ENCODE results near the gene TPT1.

TPT1 gene

DNA sequence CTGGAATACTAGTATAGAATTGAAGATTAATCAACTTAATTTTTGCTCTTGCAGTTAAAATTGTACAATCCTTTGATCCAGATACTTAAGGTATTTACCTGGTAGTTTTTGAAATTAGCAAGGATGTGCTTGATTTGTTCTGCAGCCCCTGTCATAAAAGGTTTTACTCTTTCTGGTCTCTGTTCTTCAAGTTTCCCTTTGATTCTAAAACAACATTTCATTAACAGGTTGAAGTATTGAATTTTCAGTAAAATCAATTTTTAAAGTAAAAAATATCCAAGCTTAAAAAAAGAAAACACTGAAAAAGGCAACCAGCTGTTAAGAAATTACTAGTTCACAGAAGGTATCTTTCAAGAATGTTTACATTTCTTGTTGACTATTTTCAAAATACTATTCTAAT lies 1.6 kb downstream of the TPT1 start:
- in situ Hi-C loops (cut with HindIII; ENCODE audit: low pct_ligation_motif_present, low pct_unique_long_range_greater_than_20kb, low sequenced_read_pairs): no loop called here
- no peak for DNase-seq

DNA sequence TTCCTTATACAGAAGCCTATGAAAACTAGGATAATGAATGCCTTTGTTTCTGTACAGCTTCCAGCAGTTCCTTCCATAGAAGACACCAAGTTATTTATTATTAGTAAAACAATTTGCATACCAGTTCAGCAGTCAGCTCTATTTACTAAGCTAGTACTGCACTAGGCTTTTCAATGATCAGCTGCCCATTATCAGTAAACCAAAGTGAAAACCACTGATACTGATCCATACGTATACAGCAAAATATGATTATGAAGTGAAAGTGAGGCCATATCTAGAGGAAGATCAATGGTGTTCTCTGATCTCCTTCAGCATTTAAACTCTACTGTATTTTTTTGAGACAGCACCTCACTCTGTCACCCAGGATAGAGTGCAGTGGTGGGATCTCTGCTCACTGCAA lies 3.2 kb downstream of the TPT1 start:
- in situ Hi-C loops (cut with HindIII; ENCODE audit: low pct_ligation_motif_present, low pct_unique_long_range_greater_than_20kb, low sequenced_read_pairs): no loop called here
- DNase-seq: no peak

GRCh38 chr13:45337395-45337794 lies 3.6 kb downstream of the TPT1 start:
- DNase-seq: no peak
- in situ Hi-C loops (cut with HindIII; ENCODE audit: low pct_ligation_motif_present, low pct_unique_long_range_greater_than_20kb, low sequenced_read_pairs): no loop called here

DNA sequence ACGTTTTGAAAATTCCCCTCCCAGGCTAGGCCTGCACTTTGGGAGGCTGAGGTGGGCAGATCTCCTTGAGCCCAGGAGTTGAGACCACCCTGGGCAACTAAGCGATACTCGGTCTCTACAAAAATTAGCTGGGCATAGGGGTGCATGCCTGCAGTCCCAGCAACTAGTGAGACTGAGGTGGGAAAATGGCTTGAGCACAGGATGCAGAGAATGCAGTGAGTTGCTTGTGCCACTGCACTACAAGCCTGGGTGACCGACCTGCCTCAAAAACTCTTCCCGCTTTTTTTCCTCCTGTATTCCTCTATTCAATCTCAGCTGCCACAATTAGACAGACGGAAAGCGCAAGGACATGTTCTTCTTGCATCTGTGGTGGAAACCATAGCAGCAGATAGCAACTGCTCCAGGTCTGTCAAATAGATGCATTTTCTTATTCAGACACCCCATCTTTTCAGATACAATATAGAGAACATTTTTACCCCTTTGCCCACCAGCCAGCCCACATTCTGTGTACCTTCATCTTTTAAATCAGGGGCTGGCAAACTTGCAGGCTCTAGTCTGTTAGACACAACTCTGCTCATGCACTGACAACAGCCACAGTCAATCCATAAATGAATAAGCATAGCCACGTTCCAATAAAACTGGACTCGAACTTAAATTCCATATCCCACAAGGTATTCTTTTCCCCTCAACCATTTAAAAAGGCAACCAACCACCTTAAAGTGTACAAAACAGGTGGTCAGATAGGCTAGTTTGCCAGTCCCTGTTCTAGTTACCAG lies 4.8 kb downstream of the TPT1 start:
- in situ Hi-C loops (cut with HindIII; ENCODE audit: low pct_ligation_motif_present, low pct_unique_long_range_greater_than_20kb, low sequenced_read_pairs): no loop called here

DNA sequence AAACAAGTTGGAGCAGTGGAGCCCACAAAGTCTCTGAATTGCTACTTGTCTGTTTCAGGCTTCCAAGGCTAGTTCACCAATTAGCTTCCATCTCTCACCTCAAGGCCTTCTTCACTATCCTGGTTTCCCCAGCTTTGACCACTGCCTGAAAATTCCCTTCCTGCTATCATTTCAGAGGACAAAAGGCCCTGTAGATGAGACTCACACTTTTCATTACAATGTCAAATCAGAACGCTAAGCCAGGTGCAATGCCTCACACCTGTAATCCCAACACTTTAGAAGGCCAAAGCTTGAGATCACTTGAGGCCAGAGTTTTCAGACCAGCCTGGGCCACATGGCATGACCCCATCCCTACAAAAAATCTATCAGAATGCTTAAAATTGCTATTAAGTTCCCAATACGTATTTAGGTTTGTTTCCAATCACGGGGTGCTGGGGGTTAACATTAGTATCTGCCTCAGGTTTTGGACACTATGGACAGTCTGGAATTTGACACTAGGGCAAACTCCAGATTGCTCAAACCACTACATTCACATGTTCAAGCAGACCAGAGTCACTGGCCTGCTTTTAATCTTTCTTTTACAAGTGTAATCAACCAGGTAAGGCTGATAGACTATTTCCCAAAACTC lies 5.5 kb downstream of the TPT1 start:
- no peak for DNase-seq
- in situ Hi-C loops (cut with HindIII; ENCODE audit: low pct_ligation_motif_present, low pct_unique_long_range_greater_than_20kb, low sequenced_read_pairs): no loop called here

More for the DNA sequence above, 4.8 kb downstream of the TPT1 start:
- no peak for DNase-seq

DNA sequence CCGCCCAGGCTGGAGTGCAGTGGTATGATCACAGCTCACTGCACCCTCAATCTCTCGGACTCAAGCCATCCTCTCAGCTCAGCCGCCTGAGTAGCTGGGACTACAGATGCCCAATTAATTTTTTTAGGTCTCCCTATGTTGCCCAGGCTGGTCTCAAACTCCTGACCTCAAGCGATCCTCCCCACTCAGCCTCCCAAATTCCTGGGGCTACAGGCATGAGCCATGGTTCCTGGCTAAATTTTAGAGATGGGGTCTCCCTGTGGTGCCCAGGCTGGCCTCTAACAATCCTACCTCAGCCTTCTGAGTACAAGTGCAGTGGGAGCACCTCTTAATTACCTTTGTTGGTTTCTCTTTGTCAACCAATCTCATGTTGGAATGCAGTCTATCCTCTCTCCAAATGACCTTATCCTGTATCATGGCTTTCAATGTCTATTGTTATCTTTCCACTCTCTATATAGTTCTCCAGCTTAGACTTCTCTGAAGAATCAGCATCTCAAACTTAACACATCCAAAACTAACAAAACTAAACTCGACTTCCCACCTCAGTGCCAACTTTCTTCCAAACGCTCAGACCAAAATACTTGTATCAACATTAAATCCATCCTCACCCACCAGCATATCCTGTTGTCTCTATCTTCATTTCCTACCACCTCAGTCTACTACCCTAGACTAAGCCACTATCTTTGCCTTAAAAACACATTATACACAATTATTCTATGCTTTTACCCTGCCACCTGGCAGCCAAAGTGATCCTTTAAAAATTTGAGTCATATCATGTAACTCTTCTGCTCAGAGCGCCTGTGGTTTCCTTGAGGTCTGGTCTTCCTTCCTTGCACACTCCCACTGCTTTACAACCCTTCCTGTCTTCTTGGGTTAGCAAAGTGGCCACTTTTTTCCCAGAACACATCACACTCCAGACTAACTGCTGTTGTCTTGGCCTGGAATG lies 6.7 kb downstream of the TPT1 start:
- in situ Hi-C loops (cut with HindIII; ENCODE audit: low pct_ligation_motif_present, low pct_unique_long_range_greater_than_20kb, low sequenced_read_pairs): no loop called here
- no peak for DNase-seq

DNA sequence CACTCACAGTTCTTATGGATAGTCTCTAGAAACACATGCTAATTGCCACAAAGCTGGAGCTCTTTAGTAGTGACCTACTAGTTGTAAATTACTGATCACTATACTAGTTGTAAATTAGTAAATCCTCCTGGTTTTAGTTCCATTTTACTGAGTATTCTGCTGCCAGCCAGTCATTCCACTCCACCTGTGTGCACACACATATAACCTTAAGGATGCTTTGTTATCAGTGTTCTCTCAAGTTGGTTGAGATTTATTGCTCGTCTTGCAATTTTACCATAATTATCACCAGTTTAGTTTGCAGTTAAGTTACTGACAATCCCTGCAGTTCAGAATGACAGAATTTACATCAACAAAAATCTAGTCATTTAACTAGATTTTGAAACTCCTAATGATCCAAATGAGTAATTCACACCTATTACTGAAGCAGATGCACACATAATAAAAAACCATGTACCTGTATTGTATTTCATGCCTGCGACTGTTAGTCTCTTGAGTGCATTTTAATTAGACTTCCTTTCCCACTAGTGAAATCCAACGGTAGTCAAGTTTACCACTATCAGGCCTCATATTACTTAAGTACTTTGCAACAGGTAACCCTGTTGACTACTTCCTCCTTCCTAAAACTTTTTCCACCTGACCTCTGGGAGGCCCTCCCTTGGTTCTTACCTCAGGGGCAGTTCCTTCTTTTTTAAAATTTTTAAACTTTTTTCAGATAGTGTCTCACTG lies 7.6 kb downstream of the TPT1 start:
- no peak for DNase-seq
- in situ Hi-C loops (cut with HindIII; ENCODE audit: low pct_ligation_motif_present, low pct_unique_long_range_greater_than_20kb, low sequenced_read_pairs): no loop called here

DNA sequence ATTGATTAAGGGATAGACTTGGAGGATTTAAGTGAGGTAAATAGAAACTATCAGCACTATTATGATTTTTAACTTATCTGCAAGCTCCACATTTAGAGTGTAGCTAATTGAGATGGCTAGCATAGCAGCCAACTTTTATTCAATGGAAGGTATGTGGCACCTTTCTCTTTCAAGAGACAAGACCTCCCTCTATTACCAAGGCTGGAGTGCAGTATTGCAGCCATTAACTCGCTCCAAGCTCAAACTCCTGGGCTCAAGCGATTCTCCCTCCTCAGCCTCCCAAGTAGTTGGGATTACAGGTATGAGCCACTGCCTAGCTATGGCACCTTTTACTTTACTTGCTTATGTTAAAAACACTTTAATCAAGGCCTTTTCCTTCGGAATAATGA lies 8.2 kb downstream of the TPT1 start:
- in situ Hi-C loops (cut with HindIII; ENCODE audit: low pct_ligation_motif_present, low pct_unique_long_range_greater_than_20kb, low sequenced_read_pairs): no loop called here
- no peak for DNase-seq

- in situ Hi-C loops (cut with HindIII; ENCODE audit: low pct_ligation_motif_present, low pct_unique_long_range_greater_than_20kb, low sequenced_read_pairs): no loop called here
Measured at GRCh38 chr13:45332036-45332830, 8.8 kb downstream of the TPT1 start.

GRCh38 chr13:45331692-45332035 lies 9.3 kb downstream of the TPT1 start:
- DNase-seq: no peak
- in situ Hi-C loops (cut with HindIII; ENCODE audit: low pct_ligation_motif_present, low pct_unique_long_range_greater_than_20kb, low sequenced_read_pairs): no loop called here

More at GRCh38 chr13:45332036-45332830, 8.8 kb downstream of the TPT1 start:
- no peak for DNase-seq

DNA sequence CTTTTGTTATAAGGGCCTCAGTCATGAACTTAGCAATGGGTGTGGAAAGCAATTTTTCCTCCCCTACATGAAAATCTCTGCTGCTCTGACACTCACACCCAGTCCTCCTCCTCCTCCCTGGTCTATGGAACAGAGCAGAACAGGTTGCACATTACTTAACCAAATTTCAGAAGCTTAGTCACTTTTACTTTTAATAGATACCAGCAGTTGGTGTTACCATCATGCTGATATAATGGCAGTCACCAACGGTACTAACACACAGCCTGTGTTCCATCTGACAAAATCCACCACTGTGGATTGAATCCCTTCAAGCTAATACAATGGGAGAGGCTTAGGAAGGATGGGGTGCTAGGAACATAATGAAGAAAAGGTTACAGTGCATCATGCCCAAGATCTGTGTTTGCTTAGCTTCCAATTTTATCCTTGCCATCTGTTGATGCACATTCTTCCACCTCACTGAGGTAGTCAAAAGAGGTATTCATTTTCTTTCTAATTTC lies 9.8 kb downstream of the TPT1 start:
- in situ Hi-C loops (cut with HindIII; ENCODE audit: low pct_ligation_motif_present, low pct_unique_long_range_greater_than_20kb, low sequenced_read_pairs): no loop called here
- no peak for DNase-seq

GRCh38 chr13:45328661-45329111 lies 12.3 kb downstream of the TPT1 start:
- in situ Hi-C loops (cut with HindIII; ENCODE audit: low pct_ligation_motif_present, low pct_unique_long_range_greater_than_20kb, low sequenced_read_pairs): no loop called here
- no peak for DNase-seq

DNA sequence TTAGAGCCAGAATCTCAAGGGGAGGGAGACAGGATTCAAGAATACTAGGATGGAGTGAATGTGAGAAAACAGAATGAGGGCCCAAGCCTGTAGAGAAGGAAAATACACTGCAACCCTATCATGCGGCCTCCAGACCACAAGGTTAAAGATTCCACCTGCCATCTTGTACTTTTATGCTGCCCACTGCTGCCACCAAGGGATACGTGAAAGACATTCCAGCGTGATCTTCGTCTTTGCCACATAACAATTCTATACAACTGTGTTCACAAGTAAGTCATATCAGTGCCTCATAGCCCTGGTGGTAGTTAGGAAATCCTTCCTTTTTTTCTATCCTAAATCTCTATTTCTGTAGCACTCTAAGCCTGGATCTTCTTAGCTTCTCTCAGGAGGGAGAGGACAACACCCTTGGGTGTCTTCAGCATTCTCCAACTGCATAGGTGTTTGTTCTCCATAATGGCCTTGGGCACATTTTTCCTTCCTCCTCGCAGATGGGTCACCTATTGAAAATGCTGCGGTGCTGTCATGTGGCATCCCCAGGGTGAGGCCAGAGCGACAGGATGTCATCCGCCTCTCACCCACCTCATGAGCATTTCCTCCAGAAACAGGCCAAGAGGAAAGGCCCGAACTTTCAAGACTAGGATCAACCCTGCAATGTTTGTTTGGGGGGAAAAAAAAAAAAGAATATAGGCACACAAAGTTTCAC lies 13.6 kb downstream of the TPT1 start:
- in situ Hi-C loops (cut with HindIII; ENCODE audit: low pct_ligation_motif_present, low pct_unique_long_range_greater_than_20kb, low sequenced_read_pairs): no loop called here
- no peak for DNase-seq

GRCh38 chr13:45325806-45326205 lies 15.2 kb downstream of the TPT1 start:
- DNase-seq: peak; percentile 45
- in situ Hi-C loops (cut with HindIII; ENCODE audit: low pct_ligation_motif_present, low pct_unique_long_range_greater_than_20kb, low sequenced_read_pairs): no loop called here

- in situ Hi-C loops (cut with HindIII; ENCODE audit: low pct_ligation_motif_present, low pct_unique_long_range_greater_than_20kb, low sequenced_read_pairs): no loop called here
- no peak for DNase-seq
Measured at GRCh38 chr13:45320876-45321629, 19.9 kb downstream of the TPT1 start.

DNA sequence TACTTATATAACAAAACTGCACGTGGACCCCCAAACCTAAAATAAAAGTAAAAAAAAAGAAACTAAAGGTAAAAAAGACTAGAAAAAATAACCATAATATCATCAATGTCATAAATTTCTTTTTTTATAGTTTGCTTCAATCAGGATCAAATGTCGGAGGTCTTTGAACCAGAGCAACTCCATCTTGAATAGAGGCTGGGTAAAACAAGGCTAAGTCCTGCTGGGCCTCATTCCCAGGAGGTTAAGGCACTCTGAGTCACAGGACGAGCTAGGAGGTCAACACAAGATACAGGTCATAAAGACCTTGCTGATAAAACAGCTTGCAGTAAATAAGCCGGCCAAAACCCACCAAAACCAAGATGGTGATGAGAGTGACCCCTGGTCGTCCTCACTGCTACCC lies 24.0 kb downstream of the TPT1 start:
- in situ Hi-C loops (cut with HindIII; ENCODE audit: low pct_ligation_motif_present, low pct_unique_long_range_greater_than_20kb, low sequenced_read_pairs): no loop called here
- DNase-seq: no peak

DNA sequence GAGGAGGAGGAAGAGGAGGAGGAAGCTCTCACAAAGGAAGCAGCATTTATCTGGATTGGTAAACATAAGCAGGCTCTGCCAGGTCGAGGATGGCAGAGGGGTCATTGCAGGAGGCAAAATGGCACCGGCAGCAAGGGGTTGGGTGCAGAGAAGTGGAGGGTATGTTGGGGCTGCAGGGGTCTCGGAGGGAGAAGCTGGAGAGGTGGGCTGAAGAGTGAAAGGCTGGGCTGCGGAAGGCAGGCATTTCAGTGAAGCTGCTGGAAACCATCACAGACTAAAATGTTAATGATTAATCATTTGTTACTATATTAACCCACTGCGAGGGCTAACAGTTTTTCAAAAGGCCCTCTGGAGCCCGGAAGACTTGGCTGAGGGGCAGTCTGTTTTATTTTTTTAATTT lies 24.6 kb downstream of the TPT1 start:
- peak; percentile 50 for DNase-seq
- in situ Hi-C loops (cut with HindIII; ENCODE audit: low pct_ligation_motif_present, low pct_unique_long_range_greater_than_20kb, low sequenced_read_pairs): no loop called here
